Right lobe of liver (tissue), 6 donors: ENCODE data around the gene FRMPD4. TPM values are rescaled to one million over a fixed set of nuclear protein-coding genes. Genes with fewer than 3 reads are reported as not detected.

ENCODE experiments used
- ATAC-seq, 4 donors: fragments of 200-7000 bp; cut with Tn5 transposase; one replicate each; pipeline ENCODE4 v1.9.1; 2020; ENCODE audit warnings: mild to moderate bottlenecking in 4 of 4, moderate library complexity in 4 of 4
- DNase-seq, 3 donors: peaks; one replicate each; pipeline ENCODE4 v3.0.0-alpha.2; 2020
- H3K27ac ChIP-seq, 3 donors: fragments of 200-600 bp; one replicate each; pipeline ENCODE4 v1.8.0; 2022
- H3K27me3 ChIP-seq, 2 donors: fragments of 200-600 bp; one replicate each; pipeline ENCODE4 v1.8.0; 2022
- H3K36me3 ChIP-seq, 4 donors: fragments of 200-600 bp; sonication (generic) in 1 of 4; one replicate each; pipeline versions ENCODE4 v1.5.1 to v1.8.0; 2017 to 2022; ENCODE audit warnings: control low read depth in 1 of 4
- H3K4me1 ChIP-seq, 4 donors: fragments of 200-600 bp; sonication (generic) in 1 of 4; one replicate each; pipeline versions ENCODE4 v1.5.1 to v1.8.0; 2017 to 2022; ENCODE audit warnings: control low read depth in 1 of 4
- H3K4me3 ChIP-seq, 3 donors: fragments of 200-600 bp; one replicate each; pipeline ENCODE4 v1.8.0; 2022
- H3K9me3 ChIP-seq, 4 donors: fragments of 200-600 bp; sonication (generic) in 1 of 4; one replicate each; pipeline versions ENCODE4 v1.5.1 to v1.8.0; 2017 to 2022; ENCODE audit warnings: control low read depth in 1 of 4
- CTCF ChIP-seq, 4 donors: fragments of 200-600 bp in 3 of 4; fragments of 450-650 bp in 1 of 4; IDR thresholded peaks; one replicate each; pipeline versions ENCODE4 v1.5.1 to v1.8.0; 2016 to 2022; ENCODE audit warnings: antibody characterized with exemption in 4 of 4, mild to moderate bottlenecking in 2 of 4
- POLR2A ChIP-seq: fragments of 450-650 bp; IDR thresholded peaks from one replicate; pipeline ENCODE4 v1.6.1; 2017; ENCODE audit warnings: antibody characterized with exemption, mild to moderate bottlenecking
- WGBS: methylation state at CpG from one replicate; pipeline ENCODE4 v1.1.6; 2018; ENCODE audit warnings: low coverage, low lambda C conversion rate; ENCODE audit not compliant: insufficient coverage; ENCODE audit errors: missing lambda C conversion rate; 5-methylcytosine and 5-hydroxymethylcytosine counted together
- intact Hi-C, 2 donors: fragments of 100-400 bp; cut with DNase I; formaldehyde crosslinking; loops; one replicate each; pipeline versions ENCODE4 v1.11.2 to v1.14.1; 2022
- total RNA-seq, 6 experiments: library from RNA; depleted of rRNA in 2 of 6; stranded (reverse); fragments of >200 nt in 2 of 6; fragmentation: NEBNext Ultra II Directional in 3 of 6; extraction: Animal tissue kit (Norgen Biotek cat#: 25700) in 3 of 6; gene quantifications; one replicate each; pipeline versions ENCODE4 v1.1.0 to v1.2.4, GENCODE V29; 2016 to 2023
- donor health status: DM: no; HTN: yes; CAD: no.
- donor health status: DM: no; HTN: no; CAD: no.
- donor health status: DM: no; HTN: no; CAD: no.
- donor health status: DM: no; HTN: yes; CAD: no.
- donor health status: DM: no; HTN: yes; CAD: no.

FRMPD4 gene
- total RNA-seq, 6 experiments from 2014 or later = 0.05 to 0.12 (median 0.06) TPM; not detected in 3

GRCh38 chrX:12701628-12702027, 563.4 kb downstream of the FRMPD4 start:
- TF ChIP-seq POLR2A (no peak), CTCF (IDR thresholded peaks at IDR 0.05) (peak; percentile 36 to 48 (median 42))
- H3K4me3 ChIP-seq = no peak overlapping the region
- intact Hi-C loops = no loop called here
- no peak overlapping the region for H3K27ac ChIP-seq
- peaks cover 0 to 5% of the 10 kb centered on the region in 2 donors for H3K27me3 ChIP-seq
- no peaks in the 10 kb centered on the region for H3K36me3 ChIP-seq
- 26% methylated on average over 17 of the region's 18 CpGs for whole genome bisulfite sequencing
- H3K9me3 ChIP-seq = no peaks in the 10 kb centered on the region
- peak; percentile 58 to 72 (median 64) for ATAC-seq
- DNase-seq = peak in 2 of 3 donors; percentile 42 to 43
- no peaks in the 10 kb centered on the region for H3K4me1 ChIP-seq

GRCh38 chrX:12702509-12703091, 564.3 kb downstream of the FRMPD4 start:
- 77% methylated on average over 3 of the region's 3 CpGs for WGBS
- H3K9me3 ChIP-seq = no peaks in the 10 kb centered on the region
- no peaks in the 10 kb centered on the region for H3K36me3 ChIP-seq
- no peak overlapping the region for H3K4me3 ChIP-seq
- intact Hi-C loops = no loop called here
- ATAC-seq (no peak), DNase-seq (no peak)
- no peaks in the 10 kb centered on the region for H3K4me1 ChIP-seq
- TF ChIP-seq POLR2A (no peak), CTCF (IDR thresholded peaks at IDR 0.05) (peak in 3 of 4 donors; percentile 13 to 27 (median 18))
- peaks cover 0 to 5% of the 10 kb centered on the region in 2 donors for H3K27me3 ChIP-seq
- H3K27ac ChIP-seq = no peak overlapping the region

GRCh38 chrX:12704706-12705105, 566.4 kb downstream of the FRMPD4 start:
- H3K27ac ChIP-seq = no peak overlapping the region
- no peaks in the 10 kb centered on the region for H3K9me3 ChIP-seq
- no peaks in the 10 kb centered on the region for H3K36me3 ChIP-seq
- no peak for TF ChIP-seq CTCF (IDR thresholded peaks at IDR 0.05)
- TF ChIP-seq POLR2A = no peak
- ATAC-seq (no peak), DNase-seq (no peak)
- no peaks in the 10 kb centered on the region for H3K4me1 ChIP-seq
- H3K4me3 ChIP-seq = no peak overlapping the region
- WGBS = 58% methylated on average over 7 of the region's 7 CpGs
- intact Hi-C loops = no loop called here
- H3K27me3 ChIP-seq = peaks cover 0 to 10% of the 10 kb centered on the region in 2 donors

- no peaks in the 10 kb centered on the region for H3K9me3 ChIP-seq
- ATAC-seq = no peak
- 41% methylated on average over 9 of the region's 9 CpGs for WGBS
- no peak overlapping the region for H3K27ac ChIP-seq
- H3K4me1 ChIP-seq = no peaks in the 10 kb centered on the region
- no peak overlapping the region for H3K4me3 ChIP-seq
- H3K27me3 ChIP-seq = peaks cover 0 to 5% of the 10 kb centered on the region in 2 donors
- TF ChIP-seq POLR2A = no peak
- TF ChIP-seq CTCF (IDR thresholded peaks at IDR 0.05) = no peak
- intact Hi-C loops = no loop called here
- H3K36me3 ChIP-seq = no peaks in the 10 kb centered on the region
- DNase-seq = no peak
Measured at GRCh38 chrX:12709047-12709446, 570.8 kb downstream of the FRMPD4 start.
